HEK293 (cell line): ENCODE measurements around the gene CARS1.

Experiments
- CTCF ChIA-PET: fragments of 350-600 bp; formaldehyde crosslinking; extraction: SDS; loops from one replicate; lab custom pipeline; 2021; ENCODE audit warnings: antibody characterized with exemption; lab: Yijun Ruan, JAX
- POLR2A ChIA-PET: fragments of 300-600 bp; formaldehyde crosslinking; extraction: SDS; loops from one replicate; lab custom pipeline; 2020; ENCODE audit warnings: antibody characterized with exemption, inconsistent platforms; lab: Yijun Ruan, JAX
- H3K27ac ChIP-seq: fragments of 200-500 bp; sonication (Bioruptor generic); 2 replicates; pipeline ENCODE4 v1.5.1; 2014; ENCODE audit warnings: low read depth, low read length, control low read depth, inconsistent platforms; ENCODE audit errors: extremely low read depth
- H3K36me3 ChIP-seq, 2 experiments: fragments of 200-500 bp in 1 of 2; sonication (Bioruptor generic) in 1 of 2; 1 replicate in 1 of 2; 2 replicates in 1 of 2; pipeline ENCODE4 v1.5.1; 2014 to 2017; ENCODE audit warnings: inconsistent platforms in 2 of 2, low read length in 2 of 2; ENCODE audit not compliant: control insufficient read depth in 2 of 2, insufficient read depth in 1 of 2
- H3K4me1 ChIP-seq: fragments of 200-500 bp; sonication (Bioruptor generic); 2 replicates; pipeline ENCODE4 v1.5.1; 2014; ENCODE audit warnings: mild to moderate bottlenecking, low read length, inconsistent platforms; ENCODE audit not compliant: control insufficient read depth, insufficient read depth
- H3K4me3 ChIP-seq: 2 replicates; pipeline ENCODE4 v1.5.1; 2011; ENCODE audit warnings: low read depth, mild to moderate bottlenecking, control low read depth, low read length, moderate library complexity
- H3K9me3 ChIP-seq: fragments of 200-500 bp; sonication (Bioruptor generic); 2 replicates; pipeline ENCODE4 v1.5.1; 2014; ENCODE audit warnings: low read depth, low read length, inconsistent platforms; ENCODE audit not compliant: control insufficient read depth, insufficient read depth
- GLI4 ChIP-seq: fragments of 450-650 bp; formaldehyde crosslinking; IDR thresholded peaks from 2 replicates; pipeline ENCODE4 v1.5.1; 2016; ENCODE audit warnings: missing biosample characterization, missing genetic modification characterization
- HOXA7 ChIP-seq: sonication (generic); formaldehyde crosslinking; IDR thresholded peaks from 2 replicates; pipeline ENCODE4 v1.8.1; 2022; ENCODE audit warnings: missing genetic modification reagents, borderline replicate concordance
- KLF16 ChIP-seq: fragments of 450-650 bp; formaldehyde crosslinking; IDR thresholded peaks from 2 replicates; pipeline ENCODE4 v1.5.1; 2017; ENCODE audit warnings: missing biosample characterization, missing genetic modification characterization
- KLF8 ChIP-seq: fragments of 450-650 bp; formaldehyde crosslinking; IDR thresholded peaks from 2 replicates; pipeline ENCODE4 v1.5.1; 2016; ENCODE audit warnings: missing biosample characterization, missing genetic modification characterization
- RBAK ChIP-seq: fragments of 450-650 bp; formaldehyde crosslinking; IDR thresholded peaks from 2 replicates; pipeline ENCODE4 v1.5.1; 2016; ENCODE audit warnings: missing biosample characterization, missing genetic modification characterization
- REPIN1 ChIP-seq: fragments of 450-650 bp; formaldehyde crosslinking; IDR thresholded peaks from 2 replicates; pipeline ENCODE4 v1.5.1; 2017; ENCODE audit warnings: missing biosample characterization, missing genetic modification characterization, low read depth
- ZBTB20 ChIP-seq: fragments of 450-650 bp; formaldehyde crosslinking; IDR thresholded peaks from 2 replicates; pipeline ENCODE4 v1.5.1; 2016; ENCODE audit warnings: missing biosample characterization, missing genetic modification characterization
- ZFHX2 ChIP-seq: fragments of 450-650 bp; formaldehyde crosslinking; conservative IDR thresholded peaks from 2 replicates; pipeline ENCODE4 v1.5.1; 2016; ENCODE audit warnings: missing biosample characterization, missing genetic modification characterization
- ZNF202 ChIP-seq: fragments of 450-650 bp; formaldehyde crosslinking; IDR thresholded peaks from 2 replicates; pipeline ENCODE4 v1.5.1; 2016; ENCODE audit warnings: missing biosample characterization, missing genetic modification characterization, borderline replicate concordance
- ZNF274 ChIP-seq, 2 experiments: fragments of 200-500 bp in 1 of 2; fragments of 450-650 bp in 1 of 2; sonication (Bioruptor generic) in 1 of 2; formaldehyde crosslinking in 1 of 2; IDR thresholded peaks; 2 replicates each; pipeline versions ENCODE4 v1.5.1 to v1.6.1; 2014 to 2016; ENCODE audit warnings: borderline replicate concordance in 1 of 2, inconsistent platforms in 1 of 2, low read length in 1 of 2, missing biosample characterization in 1 of 2, missing genetic modification characterization in 1 of 2
- ZNF311 ChIP-seq: fragments of 450-650 bp; formaldehyde crosslinking; IDR thresholded peaks from 2 replicates; pipeline ENCODE4 v1.5.1; 2017; ENCODE audit warnings: missing biosample characterization, missing genetic modification characterization, borderline replicate concordance
- ZNF335 ChIP-seq: fragments of 450-650 bp; formaldehyde crosslinking; conservative IDR thresholded peaks from 2 replicates; pipeline ENCODE4 v1.5.1; 2016; ENCODE audit warnings: missing biosample characterization, missing genetic modification characterization
- ZNF660 ChIP-seq: fragments of 450-650 bp; IDR thresholded peaks from 2 replicates; pipeline ENCODE4 v1.5.1; 2018; ENCODE audit warnings: missing biosample characterization, mild to moderate bottlenecking, missing genetic modification characterization
- ZSCAN23 ChIP-seq: fragments of 450-650 bp; formaldehyde crosslinking; IDR thresholded peaks from 2 replicates; pipeline ENCODE4 v1.5.1; 2016; ENCODE audit warnings: missing biosample characterization, missing genetic modification characterization
- TF ChIP-seq, protein P1 (sequence below): fragments of 450-650 bp; formaldehyde crosslinking; IDR thresholded peaks from 2 replicates; pipeline ENCODE4 v1.5.1; 2017; ENCODE audit warnings: missing biosample characterization, missing genetic modification characterization
- TF ChIP-seq, protein P2 (sequence below): fragments of 450-650 bp; formaldehyde crosslinking; conservative IDR thresholded peaks from 2 replicates; pipeline ENCODE4 v1.5.1; 2016; ENCODE audit warnings: low read depth, missing biosample characterization, missing genetic modification characterization

CARS1 gene

DNA sequence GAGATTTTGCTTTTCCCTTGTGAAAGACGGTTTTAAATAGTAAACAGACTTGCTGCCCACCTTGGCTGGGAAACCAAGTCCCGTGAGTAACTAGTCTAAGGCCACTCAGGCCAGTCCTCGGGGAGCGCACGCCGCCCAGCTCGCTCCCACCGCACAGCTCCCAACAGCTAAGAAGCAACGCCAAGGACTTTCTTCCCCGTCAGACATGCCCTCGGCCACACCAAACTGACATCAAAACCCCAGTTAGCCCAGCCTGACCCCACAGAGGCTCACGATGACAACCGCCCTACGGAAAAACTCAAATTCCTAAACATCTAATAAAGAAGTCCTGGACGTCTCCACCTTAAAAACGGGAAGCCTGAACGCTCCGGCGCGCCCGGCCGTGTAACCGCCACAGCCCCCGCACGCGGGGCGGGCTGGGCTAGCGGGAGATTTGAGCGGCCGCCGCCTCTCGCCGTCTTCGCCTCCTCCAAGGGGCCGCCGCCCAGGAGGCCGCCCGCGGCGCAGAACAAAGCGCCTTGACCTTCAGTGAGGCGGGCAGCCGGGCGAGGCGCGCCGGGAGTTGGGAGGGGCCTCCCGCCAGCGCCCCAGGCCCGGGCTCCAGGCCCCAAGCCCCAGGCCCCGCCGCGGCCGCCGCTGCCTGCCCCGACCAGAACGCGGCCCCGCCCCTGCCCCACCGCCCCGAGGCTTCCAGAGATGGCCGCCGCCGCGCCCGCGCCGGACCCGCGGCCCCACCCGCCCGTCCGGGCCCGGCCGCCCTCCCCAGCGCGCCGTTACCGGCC, 65.6 kb downstream of the CARS1 start (continued):
- 0 out of 2 replicates have a peak, but pooled peaks have one; percentile 47 for TF ChIP-seq ZFHX2
- peak; percentile 49; the same call in 1 of the 2 replicates for TF ChIP-seq KLF8 (tag by site-specific recombination)

DNA sequence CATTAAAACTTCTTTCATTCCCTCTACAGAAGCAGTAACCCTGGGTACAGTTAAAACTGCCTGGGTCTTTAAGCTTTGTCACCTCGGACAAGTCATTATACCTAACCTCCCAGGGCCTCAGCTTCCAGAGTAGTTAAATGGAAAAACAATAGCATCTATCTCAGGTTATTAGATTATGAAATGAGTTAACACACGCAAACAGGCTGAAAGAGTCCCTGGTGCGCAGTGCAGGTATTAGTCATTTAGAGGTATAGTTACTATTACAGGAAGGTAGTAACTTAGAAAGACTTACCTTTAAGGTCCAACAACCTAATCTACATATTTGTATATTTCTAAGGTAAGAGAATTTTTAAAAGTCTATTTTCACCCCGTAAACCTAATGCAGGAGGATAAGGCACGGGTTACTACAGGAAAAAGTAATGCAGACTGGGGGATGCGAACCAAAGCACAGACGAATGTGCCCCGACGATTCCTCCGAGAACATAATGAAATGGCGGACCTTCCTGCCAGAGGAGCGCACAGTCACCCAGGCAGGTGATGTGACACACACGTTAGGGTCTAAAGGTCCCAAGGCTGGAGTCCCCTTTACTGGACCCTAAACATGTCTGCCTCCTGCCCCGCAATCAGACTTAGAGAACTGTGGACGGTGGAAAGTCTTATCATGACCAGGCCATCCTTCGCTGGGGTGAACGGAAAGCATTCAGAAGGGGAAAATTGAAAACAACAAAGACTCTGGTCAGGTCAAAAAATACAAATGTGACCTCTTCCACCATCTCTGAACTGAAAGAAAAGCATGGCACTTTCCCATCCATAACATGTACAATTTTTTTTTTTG, 66.4 kb downstream of the CARS1 start:
- peak overlapping the region; percentile 67; the same call in 1 of the 2 replicates for H3K27ac ChIP-seq
- H3K4me3 ChIP-seq = peak overlapping the region; percentile 87
- TF ChIP-seq HOXA7 (no peak), ZNF274 (IDR thresholded peaks at IDR 0.05; ENCODE audit: low read length) (no peak), ZNF274 (tag by site-specific recombination; IDR thresholded peaks at IDR 0.05; ENCODE audit: borderline replicate concordance) (no peak), ZNF311 (no peak), KLF16 (tag by site-specific recombination) (no peak), REPIN1 (tag by site-specific recombination) (no peak), GLI4 (tag by site-specific recombination) (no peak), ZNF202 (tag by site-specific recombination) (no peak), ZNF660 (tag by site-specific recombination) (0 out of 2 replicates have a peak, but pooled peaks have one; percentile 30), RBAK (tag by site-specific recombination) (no peak), ZBTB20 (tag by site-specific recombination) (peak; percentile 73), ZNF335 (peak; percentile 69; the same call in 1 of the 2 replicates), ZSCAN23 (tag by site-specific recombination) (no peak)
- TF ChIP-seq, protein P1, sequence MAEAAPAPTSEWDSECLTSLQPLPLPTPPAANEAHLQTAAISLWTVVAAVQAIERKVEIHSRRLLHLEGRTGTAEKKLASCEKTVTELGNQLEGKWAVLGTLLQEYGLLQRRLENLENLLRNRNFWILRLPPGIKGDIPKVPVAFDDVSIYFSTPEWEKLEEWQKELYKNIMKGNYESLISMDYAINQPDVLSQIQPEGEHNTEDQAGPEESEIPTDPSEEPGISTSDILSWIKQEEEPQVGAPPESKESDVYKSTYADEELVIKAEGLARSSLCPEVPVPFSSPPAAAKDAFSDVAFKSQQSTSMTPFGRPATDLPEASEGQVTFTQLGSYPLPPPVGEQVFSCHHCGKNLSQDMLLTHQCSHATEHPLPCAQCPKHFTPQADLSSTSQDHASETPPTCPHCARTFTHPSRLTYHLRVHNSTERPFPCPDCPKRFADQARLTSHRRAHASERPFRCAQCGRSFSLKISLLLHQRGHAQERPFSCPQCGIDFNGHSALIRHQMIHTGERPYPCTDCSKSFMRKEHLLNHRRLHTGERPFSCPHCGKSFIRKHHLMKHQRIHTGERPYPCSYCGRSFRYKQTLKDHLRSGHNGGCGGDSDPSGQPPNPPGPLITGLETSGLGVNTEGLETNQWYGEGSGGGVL (tag by site-specific recombination) = no peak
- TF ChIP-seq, protein P2, sequence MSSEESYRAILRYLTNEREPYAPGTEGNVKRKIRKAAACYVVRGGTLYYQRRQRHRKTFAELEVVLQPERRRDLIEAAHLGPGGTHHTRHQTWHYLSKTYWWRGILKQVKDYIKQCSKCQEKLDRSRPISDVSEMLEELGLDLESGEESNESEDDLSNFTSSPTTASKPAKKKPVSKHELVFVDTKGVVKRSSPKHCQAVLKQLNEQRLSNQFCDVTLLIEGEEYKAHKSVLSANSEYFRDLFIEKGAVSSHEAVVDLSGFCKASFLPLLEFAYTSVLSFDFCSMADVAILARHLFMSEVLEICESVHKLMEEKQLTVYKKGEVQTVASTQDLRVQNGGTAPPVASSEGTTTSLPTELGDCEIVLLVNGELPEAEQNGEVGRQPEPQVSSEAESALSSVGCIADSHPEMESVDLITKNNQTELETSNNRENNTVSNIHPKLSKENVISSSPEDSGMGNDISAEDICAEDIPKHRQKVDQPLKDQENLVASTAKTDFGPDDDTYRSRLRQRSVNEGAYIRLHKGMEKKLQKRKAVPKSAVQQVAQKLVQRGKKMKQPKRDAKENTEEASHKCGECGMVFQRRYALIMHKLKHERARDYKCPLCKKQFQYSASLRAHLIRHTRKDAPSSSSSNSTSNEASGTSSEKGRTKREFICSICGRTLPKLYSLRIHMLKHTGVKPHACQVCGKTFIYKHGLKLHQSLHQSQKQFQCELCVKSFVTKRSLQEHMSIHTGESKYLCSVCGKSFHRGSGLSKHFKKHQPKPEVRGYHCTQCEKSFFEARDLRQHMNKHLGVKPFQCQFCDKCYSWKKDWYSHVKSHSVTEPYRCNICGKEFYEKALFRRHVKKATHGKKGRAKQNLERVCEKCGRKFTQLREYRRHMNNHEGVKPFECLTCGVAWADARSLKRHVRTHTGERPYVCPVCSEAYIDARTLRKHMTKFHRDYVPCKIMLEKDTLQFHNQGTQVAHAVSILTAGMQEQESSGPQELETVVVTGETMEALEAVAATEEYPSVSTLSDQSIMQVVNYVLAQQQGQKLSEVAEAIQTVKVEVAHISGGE = peak; percentile 28; the same call in 1 of the 2 replicates
- no peaks in the 10 kb centered on the region for H3K9me3 ChIP-seq
- H3K36me3 ChIP-seq = peaks cover 0 to 17% of the 10 kb centered on the region in 2 experiments; a peak in 1 of 3 replicates
- POLR2A ChIA-PET = interaction anchor here (1.6 to 3.1 kb wide), 2 partner anchors 10 to 61 kb away, joined by 3 to 22 read pairs; partner anchors contain the start of gene PHLDA2
- H3K4me1 ChIP-seq = no peaks in the 10 kb centered on the region
- CTCF ChIA-PET = interaction anchor here (0.5 to 2.2 kb wide), 7 partner anchors 10 to 101 kb away, joined by 3 to 17 read pairs (median 3); no protein-coding TSS in a partner anchor
